GM12801 (cell line): Measurements from ENCODE around the gene SRC.

ENCODE experiments used
- TF ChIP-seq, protein P1 (sequence below): IDR thresholded peaks from one replicate; pipeline ENCODE4 v1.5.1; 2011; ENCODE audit warnings: control low read depth; ENCODE audit not compliant: insufficient read length; ENCODE audit errors: extremely low read depth

Gene SRC

GRCh38 chr20:37310951-37311350 lies 35.0 kb upstream of the SRC start:
- TF ChIP-seq, protein P1, sequence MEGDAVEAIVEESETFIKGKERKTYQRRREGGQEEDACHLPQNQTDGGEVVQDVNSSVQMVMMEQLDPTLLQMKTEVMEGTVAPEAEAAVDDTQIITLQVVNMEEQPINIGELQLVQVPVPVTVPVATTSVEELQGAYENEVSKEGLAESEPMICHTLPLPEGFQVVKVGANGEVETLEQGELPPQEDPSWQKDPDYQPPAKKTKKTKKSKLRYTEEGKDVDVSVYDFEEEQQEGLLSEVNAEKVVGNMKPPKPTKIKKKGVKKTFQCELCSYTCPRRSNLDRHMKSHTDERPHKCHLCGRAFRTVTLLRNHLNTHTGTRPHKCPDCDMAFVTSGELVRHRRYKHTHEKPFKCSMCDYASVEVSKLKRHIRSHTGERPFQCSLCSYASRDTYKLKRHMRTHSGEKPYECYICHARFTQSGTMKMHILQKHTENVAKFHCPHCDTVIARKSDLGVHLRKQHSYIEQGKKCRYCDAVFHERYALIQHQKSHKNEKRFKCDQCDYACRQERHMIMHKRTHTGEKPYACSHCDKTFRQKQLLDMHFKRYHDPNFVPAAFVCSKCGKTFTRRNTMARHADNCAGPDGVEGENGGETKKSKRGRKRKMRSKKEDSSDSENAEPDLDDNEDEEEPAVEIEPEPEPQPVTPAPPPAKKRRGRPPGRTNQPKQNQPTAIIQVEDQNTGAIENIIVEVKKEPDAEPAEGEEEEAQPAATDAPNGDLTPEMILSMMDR, result no peak

- TF ChIP-seq, protein P1, result no peak
Observed at GRCh38 chr20:37311710-37312355, 34.1 kb upstream of the SRC start.

GRCh38 chr20:37313546-37314091 lies 32.3 kb upstream of the SRC start:
- TF ChIP-seq, protein P1, result no peak

DNA sequence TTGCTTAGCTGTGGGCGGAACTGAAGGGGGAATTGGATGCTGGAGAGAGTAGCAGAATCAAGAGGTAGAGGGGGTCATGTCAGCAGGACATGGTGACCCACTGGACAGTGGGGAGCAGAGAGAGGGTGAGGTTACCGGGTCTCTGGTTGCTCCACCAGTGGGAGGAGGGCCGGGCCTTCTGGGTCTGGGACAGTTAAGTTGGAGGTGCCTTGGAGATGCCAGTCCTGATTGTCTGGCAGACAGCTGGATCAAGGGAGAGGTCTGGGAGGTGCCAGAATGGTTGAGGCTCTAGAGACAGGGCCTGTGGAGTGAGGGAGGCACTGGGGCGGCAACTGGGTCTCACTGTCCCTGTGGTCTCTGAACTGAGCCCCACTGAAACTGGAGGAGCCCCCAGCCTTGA lies 31.8 kb upstream of the SRC start:
- TF ChIP-seq, protein P1, result no peak

DNA sequence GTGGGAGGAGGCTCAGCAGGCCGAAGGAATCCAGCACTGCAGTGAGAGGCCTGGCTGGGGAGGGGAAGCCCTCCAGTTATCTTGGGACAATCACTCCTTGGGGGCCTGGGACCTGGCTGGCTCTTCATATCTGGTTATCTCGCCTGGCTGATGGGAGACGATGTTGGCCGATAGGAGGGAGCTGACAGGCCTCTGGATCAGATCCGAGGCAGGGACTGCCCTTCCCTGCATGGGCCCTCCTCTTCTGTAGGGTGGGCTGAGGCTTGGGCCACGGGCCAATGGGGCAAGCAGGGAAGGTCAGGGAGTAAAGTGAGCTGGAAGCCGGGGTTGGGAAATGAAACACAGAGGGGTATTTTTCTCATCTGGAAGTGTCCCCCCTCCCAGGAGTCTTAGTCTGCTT lies 31.3 kb upstream of the SRC start:
- TF ChIP-seq, protein P1, result no peak

DNA sequence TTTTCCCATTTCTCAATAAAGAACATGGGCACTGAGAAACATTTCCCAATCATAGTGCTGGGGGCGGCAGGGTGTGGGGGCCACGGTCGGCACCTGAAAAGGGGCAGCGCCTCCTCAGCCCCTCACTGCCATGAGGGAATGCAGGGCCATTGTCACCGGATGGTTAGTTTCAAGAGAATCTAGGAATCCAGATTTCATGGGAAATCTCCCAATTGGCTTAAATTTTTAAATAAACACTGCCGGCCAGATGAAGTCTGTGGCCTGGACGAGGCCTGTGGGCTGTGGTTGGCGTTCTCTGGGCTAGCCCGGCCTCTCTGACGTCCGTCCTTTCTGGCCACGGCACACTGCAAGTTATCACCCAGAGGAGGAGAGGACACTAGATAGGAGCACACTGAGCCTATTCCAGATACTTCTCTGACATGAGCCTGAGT lies 30.9 kb upstream of the SRC start:
- TF ChIP-seq, protein P1, result no peak

- TF ChIP-seq, protein P1, result no peak
Observed at GRCh38 chr20:37315452-37316110, 30.4 kb upstream of the SRC start.
